DOHH2 (cell line): ENCODE measurements around the gene ITGAE.

ENCODE experiments used
- H3F3A ChIP-seq: fragments of 200-600 bp; sonication (generic), shearing (Covaris generic); 2 replicates; pipeline ENCODE4 v1.6.0; 2016; ENCODE audit warnings: antibody characterized with exemption, mild to moderate bottlenecking; ENCODE audit not compliant: control insufficient read depth, insufficient read depth
- H3K27ac ChIP-seq: fragments of 200-600 bp; sonication (generic); 2 replicates; pipeline ENCODE4 v1.5.1; 2014; ENCODE audit warnings: low read depth, mild to moderate bottlenecking, low read length, moderate library complexity
- H3K27me3 ChIP-seq: fragments of 200-600 bp; sonication (generic); 2 replicates; pipeline ENCODE4 v1.6.1; 2014; ENCODE audit warnings: mild to moderate bottlenecking, low read length, mixed read lengths; ENCODE audit not compliant: control insufficient read depth
- H3K36me3 ChIP-seq: fragments of 200-600 bp; sonication (generic); 2 replicates; pipeline ENCODE4 v1.6.1; 2014; ENCODE audit warnings: mild to moderate bottlenecking, low read length, moderate library complexity, mixed read lengths; ENCODE audit not compliant: control insufficient read depth
- H3K4me1 ChIP-seq: fragments of 200-600 bp; sonication (generic); 2 replicates; pipeline ENCODE4 v1.6.1; 2014; ENCODE audit warnings: mild to moderate bottlenecking, low read length, mixed read lengths; ENCODE audit not compliant: control insufficient read depth
- H3K4me2 ChIP-seq: fragments of 200-600 bp; sonication (generic); 2 replicates; pipeline ENCODE4 v1.6.0; 2014; ENCODE audit warnings: mild to moderate bottlenecking, low read length, moderate library complexity
- H3K4me3 ChIP-seq: fragments of 200-600 bp; sonication (generic); 2 replicates; pipeline ENCODE4 v1.5.1; 2014; ENCODE audit warnings: mild to moderate bottlenecking, low read length, mixed read lengths
- H3K79me2 ChIP-seq: fragments of 200-600 bp; sonication (generic); 2 replicates; pipeline ENCODE4 v1.6.1; 2014; ENCODE audit warnings: mild to moderate bottlenecking, low read length, mixed read lengths; ENCODE audit not compliant: control insufficient read depth
- H3K9me2 ChIP-seq: fragments of 200-600 bp; sonication (generic); replicated peaks from 2 replicates; pipeline ENCODE4 v1.6.1; 2014; ENCODE audit warnings: mild to moderate bottlenecking, low read length, mixed read lengths; ENCODE audit not compliant: control insufficient read depth
- H3K9me3 ChIP-seq: fragments of 200-600 bp; sonication (generic); 2 replicates; pipeline ENCODE4 v1.6.1; 2014; ENCODE audit warnings: antibody characterized with exemption, low read length, mixed read lengths; ENCODE audit not compliant: control insufficient read depth, insufficient read depth
- H4K20me1 ChIP-seq: fragments of 200-600 bp; sonication (generic); 2 replicates; pipeline ENCODE4 v1.6.0; 2014; ENCODE audit warnings: low read depth, mild to moderate bottlenecking, antibody characterized with exemption, low read length, moderate library complexity; ENCODE audit not compliant: control insufficient read depth, insufficient read depth
- EZH2phosphoT487 ChIP-seq: fragments of 200-600 bp; sonication (generic); IDR thresholded peaks from 2 replicates; pipeline ENCODE4 v1.6.1; 2017; ENCODE audit warnings: borderline replicate concordance, mild to moderate bottlenecking, antibody characterized with exemption, low read length, moderate library complexity, mixed read lengths
- TF ChIP-seq, protein P1 (sequence below): fragments of 200-600 bp; sonication (generic); IDR thresholded peaks from one replicate; pipeline ENCODE4 v1.5.1; 2014; ENCODE audit warnings: antibody characterized with exemption, mild to moderate bottlenecking, low read depth, low read length; ENCODE audit not compliant: poor library complexity, severe bottlenecking

The ITGAE gene, protein sequence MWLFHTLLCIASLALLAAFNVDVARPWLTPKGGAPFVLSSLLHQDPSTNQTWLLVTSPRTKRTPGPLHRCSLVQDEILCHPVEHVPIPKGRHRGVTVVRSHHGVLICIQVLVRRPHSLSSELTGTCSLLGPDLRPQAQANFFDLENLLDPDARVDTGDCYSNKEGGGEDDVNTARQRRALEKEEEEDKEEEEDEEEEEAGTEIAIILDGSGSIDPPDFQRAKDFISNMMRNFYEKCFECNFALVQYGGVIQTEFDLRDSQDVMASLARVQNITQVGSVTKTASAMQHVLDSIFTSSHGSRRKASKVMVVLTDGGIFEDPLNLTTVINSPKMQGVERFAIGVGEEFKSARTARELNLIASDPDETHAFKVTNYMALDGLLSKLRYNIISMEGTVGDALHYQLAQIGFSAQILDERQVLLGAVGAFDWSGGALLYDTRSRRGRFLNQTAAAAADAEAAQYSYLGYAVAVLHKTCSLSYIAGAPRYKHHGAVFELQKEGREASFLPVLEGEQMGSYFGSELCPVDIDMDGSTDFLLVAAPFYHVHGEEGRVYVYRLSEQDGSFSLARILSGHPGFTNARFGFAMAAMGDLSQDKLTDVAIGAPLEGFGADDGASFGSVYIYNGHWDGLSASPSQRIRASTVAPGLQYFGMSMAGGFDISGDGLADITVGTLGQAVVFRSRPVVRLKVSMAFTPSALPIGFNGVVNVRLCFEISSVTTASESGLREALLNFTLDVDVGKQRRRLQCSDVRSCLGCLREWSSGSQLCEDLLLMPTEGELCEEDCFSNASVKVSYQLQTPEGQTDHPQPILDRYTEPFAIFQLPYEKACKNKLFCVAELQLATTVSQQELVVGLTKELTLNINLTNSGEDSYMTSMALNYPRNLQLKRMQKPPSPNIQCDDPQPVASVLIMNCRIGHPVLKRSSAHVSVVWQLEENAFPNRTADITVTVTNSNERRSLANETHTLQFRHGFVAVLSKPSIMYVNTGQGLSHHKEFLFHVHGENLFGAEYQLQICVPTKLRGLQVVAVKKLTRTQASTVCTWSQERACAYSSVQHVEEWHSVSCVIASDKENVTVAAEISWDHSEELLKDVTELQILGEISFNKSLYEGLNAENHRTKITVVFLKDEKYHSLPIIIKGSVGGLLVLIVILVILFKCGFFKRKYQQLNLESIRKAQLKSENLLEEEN

DNA sequence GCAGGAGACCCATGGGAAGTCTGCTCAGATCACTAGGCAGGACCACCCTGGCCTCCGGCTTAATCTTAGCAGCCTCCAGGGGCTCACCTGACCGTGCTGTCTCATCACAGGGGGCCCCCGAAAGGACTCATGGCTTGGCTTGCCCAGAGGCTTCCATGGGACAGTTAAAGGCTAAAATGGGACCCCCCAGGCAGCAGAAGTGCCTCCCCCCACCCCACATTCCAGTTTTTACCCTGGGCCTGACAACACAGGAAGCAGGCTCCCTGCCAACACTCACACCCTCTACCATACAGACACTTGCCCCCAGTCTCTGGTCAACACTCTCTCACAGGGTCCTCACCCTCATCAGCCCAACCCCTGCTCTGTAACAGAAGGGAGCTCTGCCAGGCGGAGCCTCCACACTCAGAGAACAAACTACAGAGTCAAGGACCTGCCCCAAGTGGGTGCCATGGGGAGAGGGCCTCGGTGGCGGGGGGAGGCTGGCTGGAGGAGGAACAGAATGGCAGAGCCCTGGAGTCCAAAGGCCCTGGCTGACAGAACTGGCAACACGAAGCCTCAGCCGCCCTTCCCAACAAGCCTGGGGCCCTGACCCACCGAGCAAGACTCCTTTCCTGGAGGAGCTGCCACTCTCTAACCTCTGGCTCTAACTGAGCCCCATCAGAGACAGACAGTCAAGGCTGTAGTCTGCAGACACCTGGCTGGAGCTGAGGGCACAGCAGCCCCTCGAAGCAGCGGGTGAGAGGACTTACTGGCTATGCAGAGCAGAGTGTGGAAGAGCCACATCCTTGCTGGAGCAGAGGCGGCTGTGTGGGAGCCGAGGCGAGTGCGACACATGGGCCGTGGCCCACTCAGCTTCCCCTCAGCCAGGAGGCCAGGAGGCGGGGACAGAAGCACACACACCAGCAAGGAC lies at the start of gene ITGAE:
Gene ITGAE, minus strand, starts transcription at position 827 of the 910 bp plus-strand sequence. Its CDS starts 44 bp downstream, at position 783.
- no peaks in the 10 kb centered on the region for H3K9me2 ChIP-seq
- no peaks in the 10 kb centered on the region for H3K9me3 ChIP-seq
- H3K79me2 ChIP-seq, result no peaks in the 10 kb centered on the region
- TF ChIP-seq EZH2phosphoT487, result no peak
- TF ChIP-seq, protein P1, sequence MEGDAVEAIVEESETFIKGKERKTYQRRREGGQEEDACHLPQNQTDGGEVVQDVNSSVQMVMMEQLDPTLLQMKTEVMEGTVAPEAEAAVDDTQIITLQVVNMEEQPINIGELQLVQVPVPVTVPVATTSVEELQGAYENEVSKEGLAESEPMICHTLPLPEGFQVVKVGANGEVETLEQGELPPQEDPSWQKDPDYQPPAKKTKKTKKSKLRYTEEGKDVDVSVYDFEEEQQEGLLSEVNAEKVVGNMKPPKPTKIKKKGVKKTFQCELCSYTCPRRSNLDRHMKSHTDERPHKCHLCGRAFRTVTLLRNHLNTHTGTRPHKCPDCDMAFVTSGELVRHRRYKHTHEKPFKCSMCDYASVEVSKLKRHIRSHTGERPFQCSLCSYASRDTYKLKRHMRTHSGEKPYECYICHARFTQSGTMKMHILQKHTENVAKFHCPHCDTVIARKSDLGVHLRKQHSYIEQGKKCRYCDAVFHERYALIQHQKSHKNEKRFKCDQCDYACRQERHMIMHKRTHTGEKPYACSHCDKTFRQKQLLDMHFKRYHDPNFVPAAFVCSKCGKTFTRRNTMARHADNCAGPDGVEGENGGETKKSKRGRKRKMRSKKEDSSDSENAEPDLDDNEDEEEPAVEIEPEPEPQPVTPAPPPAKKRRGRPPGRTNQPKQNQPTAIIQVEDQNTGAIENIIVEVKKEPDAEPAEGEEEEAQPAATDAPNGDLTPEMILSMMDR, result no peak
- H3K27me3 ChIP-seq, result no peaks in the 10 kb centered on the region
- peaks cover 14% of the 10 kb centered on the region for H3F3A ChIP-seq
- H3K4me3 ChIP-seq, result no peak within 1 kb of the TSS
- peaks cover 80% of the 10 kb centered on the region for H3K4me1 ChIP-seq
- no peaks in the 10 kb centered on the region for H4K20me1 ChIP-seq
- H3K4me2 ChIP-seq, result no peak within 1 kb of the TSS
- H3K27ac ChIP-seq, result no peak within 1 kb of the TSS
- H3K36me3 ChIP-seq, result peaks cover 3% of the 10 kb centered on the region; the same call in 1 of the 2 replicates

DNA sequence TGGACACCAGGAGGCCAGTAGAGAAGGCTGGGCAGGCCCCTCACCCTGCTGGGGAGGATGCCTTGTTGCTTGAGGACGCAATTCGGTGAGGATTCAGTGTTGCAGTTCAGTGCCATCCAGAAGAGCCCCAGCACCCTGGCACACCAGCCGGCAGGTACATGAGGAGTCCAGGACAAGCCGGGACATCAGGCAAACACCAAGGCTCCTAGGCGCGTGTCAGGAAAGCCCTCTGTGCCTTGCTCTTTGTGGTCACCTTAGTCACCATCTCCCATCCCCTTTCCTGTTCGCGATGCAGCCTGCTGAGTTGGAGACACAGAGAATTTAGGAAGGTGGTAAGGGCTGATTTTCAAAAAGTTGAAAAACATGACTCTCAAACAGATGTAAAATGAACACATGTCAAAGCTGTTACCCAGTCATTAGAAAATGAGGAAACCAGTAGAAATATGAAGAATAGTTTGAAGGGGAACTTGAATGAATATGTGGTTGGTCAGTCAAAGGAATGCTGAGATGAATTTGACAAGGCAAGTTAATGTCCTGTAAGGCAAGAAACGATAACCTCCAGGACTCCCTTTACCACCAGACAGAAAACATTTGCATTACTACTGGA lies 47.3 kb upstream of the ITGAE start:
- H3K79me2 ChIP-seq, result peaks cover 27% of the 10 kb centered on the region
- peaks cover 21% of the 10 kb centered on the region for H3K4me1 ChIP-seq
- no peak overlapping the region for H3K4me3 ChIP-seq
- H3K27me3 ChIP-seq, result no peaks in the 10 kb centered on the region
- peaks cover 19% of the 10 kb centered on the region; the same call in 1 of the 2 replicates for H4K20me1 ChIP-seq
- H3K36me3 ChIP-seq, result peaks cover 17% of the 10 kb centered on the region
- H3K27ac ChIP-seq, result no peak overlapping the region
- no peak overlapping the region for H3K4me2 ChIP-seq
- H3K9me3 ChIP-seq, result no peaks in the 10 kb centered on the region
- TF ChIP-seq EZH2phosphoT487, result no peak
- TF ChIP-seq, protein P1, result no peak
- H3F3A ChIP-seq, result no peaks in the 10 kb centered on the region
- H3K9me2 ChIP-seq, result no peaks in the 10 kb centered on the region

DNA sequence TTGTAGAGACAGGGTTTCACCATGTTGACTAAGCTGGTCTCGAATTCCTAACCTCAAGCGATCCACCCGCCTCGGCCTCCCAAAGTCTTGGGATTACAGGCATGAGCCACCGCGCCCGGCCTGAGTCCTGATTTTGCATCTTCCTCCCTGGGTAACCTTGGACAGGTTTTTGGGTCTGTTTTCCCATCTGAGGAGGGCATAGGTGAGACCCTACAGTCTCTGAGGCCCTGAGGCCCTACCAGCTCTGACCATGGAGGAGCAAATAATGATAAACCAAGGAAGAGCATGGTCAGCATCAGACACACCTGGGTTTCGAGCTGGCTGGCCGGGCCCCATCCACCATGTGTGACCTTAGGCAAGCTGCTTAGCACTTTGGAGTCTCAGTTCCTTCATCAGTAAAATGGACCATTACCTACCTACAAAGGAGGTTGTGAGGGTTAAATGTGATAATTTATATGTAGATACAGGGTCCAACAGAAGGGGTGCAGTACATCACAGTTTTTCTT lies 46.2 kb upstream of the ITGAE start:
- H3K27ac ChIP-seq, result no peak overlapping the region
- H3F3A ChIP-seq, result no peaks in the 10 kb centered on the region
- TF ChIP-seq, protein P1, result no peak
- TF ChIP-seq EZH2phosphoT487, result no peak
- H3K27me3 ChIP-seq, result no peaks in the 10 kb centered on the region
- H3K4me2 ChIP-seq, result no peak overlapping the region
- peaks cover 28% of the 10 kb centered on the region for H3K36me3 ChIP-seq
- H4K20me1 ChIP-seq, result peaks cover 19% of the 10 kb centered on the region; the same call in 1 of the 2 replicates
- peaks cover 38% of the 10 kb centered on the region for H3K79me2 ChIP-seq
- H3K9me2 ChIP-seq, result no peaks in the 10 kb centered on the region
- peaks cover 21% of the 10 kb centered on the region for H3K4me1 ChIP-seq
- no peak overlapping the region for H3K4me3 ChIP-seq
- no peaks in the 10 kb centered on the region for H3K9me3 ChIP-seq
